GM21619 (cell line): ENCODE results near the gene ANKRD13C.

Source experiments
- ATAC-seq: cut with Tn5 transposase; IDR thresholded peaks from one replicate; pipeline ENCODE4 v1.9.1; 2021; ENCODE audit not compliant: unreplicated experiment

ANKRD13C gene

GRCh38 chr1:70221238-70222121 lies 133.0 kb downstream of the ANKRD13C start, which contains the start of gene SRSF11:
TSS of gene SRSF11 (plus strand) at chr1:70221380. CDS start at chr1:70221637, 257 bp downstream.
- peak; percentile 94 for ATAC-seq

- peak; percentile 5 for ATAC-seq
Observed at GRCh38 chr1:70220517-70221237, 133.8 kb downstream of the ANKRD13C start.

GRCh38 chr1:70220015-70220414 lies 134.5 kb downstream of the ANKRD13C start:
- no peak for ATAC-seq

- no peak for ATAC-seq
Observed at GRCh38 chr1:70211541-70211940, 143.0 kb downstream of the ANKRD13C start.

- no peak for ATAC-seq
Observed at GRCh38 chr1:70210820-70211219, 143.7 kb downstream of the ANKRD13C start.
